ENCODE measurements around the gene LPAR1.

The LPAR1 gene

DNA sequence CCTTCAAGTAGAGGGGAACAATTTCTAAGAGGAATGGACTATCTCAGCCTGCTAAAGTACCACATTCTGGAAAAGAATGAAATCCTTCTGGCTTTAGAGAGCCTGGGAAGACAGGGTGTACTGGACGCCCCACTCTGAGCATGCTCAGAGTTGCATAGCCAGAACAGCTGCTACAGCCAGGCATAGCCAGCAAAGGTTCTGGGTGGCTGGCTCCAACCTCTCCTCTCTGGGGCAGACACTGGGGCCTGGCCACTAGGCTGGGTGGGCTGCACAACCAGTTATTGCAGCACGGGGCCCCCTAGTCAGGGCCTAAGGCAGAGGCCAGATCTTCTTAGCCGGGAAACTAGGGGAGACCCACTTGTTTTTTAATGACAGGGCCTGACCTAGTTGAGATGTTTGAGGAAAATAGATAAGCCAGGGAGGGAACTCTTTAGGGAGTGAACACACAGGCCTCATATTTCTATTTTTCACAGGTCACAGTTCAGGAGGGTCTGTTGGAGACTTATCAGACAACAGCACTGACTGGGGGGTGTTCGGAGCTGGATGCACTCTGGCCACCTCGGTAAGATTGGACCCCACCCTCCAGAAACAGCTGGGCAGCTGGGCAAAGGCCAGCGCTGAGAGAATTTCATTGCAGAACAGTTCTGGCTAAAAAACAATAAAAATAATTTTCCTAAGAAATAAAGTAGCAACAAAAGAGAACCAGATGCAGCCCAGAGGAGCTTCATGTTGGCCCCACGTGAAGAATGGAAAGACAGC is 142.9 kb downstream of the LPAR1 start:
- H3K27ac ChIP-seq (ENCODE audit: low read length) = no peak overlapping the region
- TF ChIP-seq, protein P1, sequence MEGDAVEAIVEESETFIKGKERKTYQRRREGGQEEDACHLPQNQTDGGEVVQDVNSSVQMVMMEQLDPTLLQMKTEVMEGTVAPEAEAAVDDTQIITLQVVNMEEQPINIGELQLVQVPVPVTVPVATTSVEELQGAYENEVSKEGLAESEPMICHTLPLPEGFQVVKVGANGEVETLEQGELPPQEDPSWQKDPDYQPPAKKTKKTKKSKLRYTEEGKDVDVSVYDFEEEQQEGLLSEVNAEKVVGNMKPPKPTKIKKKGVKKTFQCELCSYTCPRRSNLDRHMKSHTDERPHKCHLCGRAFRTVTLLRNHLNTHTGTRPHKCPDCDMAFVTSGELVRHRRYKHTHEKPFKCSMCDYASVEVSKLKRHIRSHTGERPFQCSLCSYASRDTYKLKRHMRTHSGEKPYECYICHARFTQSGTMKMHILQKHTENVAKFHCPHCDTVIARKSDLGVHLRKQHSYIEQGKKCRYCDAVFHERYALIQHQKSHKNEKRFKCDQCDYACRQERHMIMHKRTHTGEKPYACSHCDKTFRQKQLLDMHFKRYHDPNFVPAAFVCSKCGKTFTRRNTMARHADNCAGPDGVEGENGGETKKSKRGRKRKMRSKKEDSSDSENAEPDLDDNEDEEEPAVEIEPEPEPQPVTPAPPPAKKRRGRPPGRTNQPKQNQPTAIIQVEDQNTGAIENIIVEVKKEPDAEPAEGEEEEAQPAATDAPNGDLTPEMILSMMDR (IDR thresholded peaks at IDR 0.05; ENCODE audit: low read depth, low read length) = no peak
- TF ChIP-seq EZH2phosphoT487 (IDR thresholded peaks at IDR 0.05; ENCODE audit: low read depth) = no peak
- H3K79me2 ChIP-seq (ENCODE audit: low read length) = no peaks in the 10 kb centered on the region

DNA sequence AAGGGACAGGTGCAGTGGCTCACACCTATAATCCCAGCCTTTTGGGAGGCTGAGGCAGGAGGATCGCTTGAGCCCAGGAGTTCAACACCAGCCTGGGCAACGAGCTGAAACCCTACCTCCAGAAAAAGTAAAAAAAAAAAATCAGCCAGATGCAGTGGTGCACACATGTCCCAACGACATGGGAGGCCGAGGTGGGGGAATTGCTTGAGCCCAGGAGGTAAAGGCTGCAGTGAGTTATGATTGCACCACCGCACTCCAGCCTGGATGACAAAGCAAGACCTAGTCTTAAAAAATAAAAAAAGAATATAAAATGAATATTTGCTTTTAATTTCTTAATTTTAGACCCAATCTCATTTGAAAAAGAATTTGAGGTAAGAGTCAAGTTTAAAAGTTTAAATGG is 143.5 kb downstream of the LPAR1 start:
- Histone ChIP-seq H3K27me3 (ENCODE audit: low read depth, low read length) (no peaks in the 10 kb centered on the region), H2AFZ (ENCODE audit: low read depth, low read length) (no peak overlapping the region), H3K79me2 (ENCODE audit: low read length) (no peaks in the 10 kb centered on the region), H3K4me1 (ENCODE audit: low read length) (no peaks in the 10 kb centered on the region), H4K20me1 (ENCODE audit: insufficient read depth, low read length) (no peaks in the 10 kb centered on the region), H3K36me3 (replicated peaks; ENCODE audit: low read depth, low read length) (no peaks in the 10 kb centered on the region), H3K4me3 (ENCODE audit: low read length) (no peak overlapping the region), H3K9ac (ENCODE audit: low read length) (no peak overlapping the region), H3K9me3 (ENCODE audit: insufficient read depth, low read length) (no peaks in the 10 kb centered on the region), H3K4me2 (ENCODE audit: low read length) (no peak overlapping the region), H3K27ac (ENCODE audit: low read length) (no peak overlapping the region)
- no peak for TF ChIP-seq EZH2phosphoT487 (IDR thresholded peaks at IDR 0.05; ENCODE audit: low read depth)
- TF ChIP-seq, protein P1 (IDR thresholded peaks at IDR 0.05; ENCODE audit: low read depth, low read length) = no peak

More for the DNA sequence above, 142.9 kb downstream of the LPAR1 start:
- Histone ChIP-seq H2AFZ (ENCODE audit: low read depth, low read length) (no peak overlapping the region), H3K4me3 (ENCODE audit: low read length) (no peak overlapping the region), H3K36me3 (replicated peaks; ENCODE audit: low read depth, low read length) (no peaks in the 10 kb centered on the region), H3K9me3 (ENCODE audit: insufficient read depth, low read length) (no peaks in the 10 kb centered on the region), H4K20me1 (ENCODE audit: insufficient read depth, low read length) (no peaks in the 10 kb centered on the region), H3K9ac (ENCODE audit: low read length) (no peak overlapping the region), H3K4me2 (ENCODE audit: low read length) (no peak overlapping the region), H3K4me1 (ENCODE audit: low read length) (no peaks in the 10 kb centered on the region), H3K27me3 (ENCODE audit: low read depth, low read length) (no peaks in the 10 kb centered on the region)

DNA sequence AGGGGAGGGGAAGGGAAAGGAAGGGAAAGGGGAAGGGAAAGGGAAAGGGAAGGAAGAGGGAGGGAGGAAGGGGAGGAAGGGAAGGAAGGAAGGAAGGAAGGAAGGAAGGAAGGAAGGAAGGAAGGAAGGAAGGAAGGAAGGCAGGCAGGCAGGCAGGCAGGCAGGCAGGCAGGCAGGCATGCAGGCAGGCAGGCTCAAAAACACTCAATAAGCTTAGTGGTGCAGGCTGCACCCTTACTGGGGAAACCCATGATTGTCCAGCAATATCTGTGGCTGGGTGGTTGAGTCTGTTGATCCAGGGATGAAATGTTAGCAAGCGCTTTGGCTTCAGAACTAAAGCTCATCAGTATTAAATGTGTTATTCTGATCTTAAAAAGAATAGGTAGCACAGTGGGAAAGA is 145.6 kb downstream of the LPAR1 start:
- H3K4me2 ChIP-seq (ENCODE audit: low read length) = no peak overlapping the region
- H4K20me1 ChIP-seq (ENCODE audit: insufficient read depth, low read length) = no peaks in the 10 kb centered on the region
- TF ChIP-seq, protein P1 (IDR thresholded peaks at IDR 0.05; ENCODE audit: low read depth, low read length) = no peak
- H3K4me1 ChIP-seq (ENCODE audit: low read length) = no peaks in the 10 kb centered on the region
- H3K79me2 ChIP-seq (ENCODE audit: low read length) = no peaks in the 10 kb centered on the region
- H3K27ac ChIP-seq (ENCODE audit: low read length) = no peak overlapping the region
- no peak overlapping the region for H3K4me3 ChIP-seq (ENCODE audit: low read length)
- no peaks in the 10 kb centered on the region for H3K27me3 ChIP-seq (ENCODE audit: low read depth, low read length)
- H2AFZ ChIP-seq (ENCODE audit: low read depth, low read length) = no peak overlapping the region
- H3K9ac ChIP-seq (ENCODE audit: low read length) = no peak overlapping the region
- H3K9me3 ChIP-seq (ENCODE audit: insufficient read depth, low read length) = no peaks in the 10 kb centered on the region
- H3K36me3 ChIP-seq (replicated peaks; ENCODE audit: low read depth, low read length) = no peaks in the 10 kb centered on the region

DNA sequence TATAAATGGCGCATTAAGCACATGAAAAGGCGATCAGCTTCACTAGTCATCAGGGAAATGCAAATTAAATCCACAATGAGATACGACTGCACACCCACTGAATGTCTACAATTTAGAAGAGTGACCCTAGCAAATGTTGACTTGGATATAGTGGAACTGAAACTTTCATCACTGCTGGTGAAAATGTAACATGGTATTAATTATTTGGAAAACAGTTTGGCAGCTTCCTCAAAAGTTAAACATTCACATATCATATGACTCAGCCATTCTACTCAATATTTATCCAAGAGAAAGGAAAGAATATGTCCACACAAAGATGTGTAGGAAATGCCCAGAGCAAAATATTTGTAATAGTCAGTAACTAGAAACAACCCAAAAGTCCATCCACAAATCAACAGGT is 146.5 kb downstream of the LPAR1 start:
- H4K20me1 ChIP-seq (ENCODE audit: insufficient read depth, low read length) = no peaks in the 10 kb centered on the region
- H3K4me1 ChIP-seq (ENCODE audit: low read length) = no peaks in the 10 kb centered on the region
- no peak overlapping the region for H3K27ac ChIP-seq (ENCODE audit: low read length)
- H3K79me2 ChIP-seq (ENCODE audit: low read length) = no peaks in the 10 kb centered on the region
- no peak overlapping the region for H2AFZ ChIP-seq (ENCODE audit: low read depth, low read length)
- H3K9me3 ChIP-seq (ENCODE audit: insufficient read depth, low read length) = no peaks in the 10 kb centered on the region
- H3K4me3 ChIP-seq (ENCODE audit: low read length) = no peak overlapping the region
- TF ChIP-seq, protein P1 (IDR thresholded peaks at IDR 0.05; ENCODE audit: low read depth, low read length) = no peak
- TF ChIP-seq EZH2phosphoT487 (IDR thresholded peaks at IDR 0.05; ENCODE audit: low read depth) = no peak
- H3K27me3 ChIP-seq (ENCODE audit: low read depth, low read length) = no peaks in the 10 kb centered on the region
- no peak overlapping the region for H3K9ac ChIP-seq (ENCODE audit: low read length)
- no peak overlapping the region for H3K4me2 ChIP-seq (ENCODE audit: low read length)
- no peaks in the 10 kb centered on the region for H3K36me3 ChIP-seq (replicated peaks; ENCODE audit: low read depth, low read length)
